ENCODE results near the gene COL25A1.
"Not testable (repeated sequence)": the region's sequence is repeated elsewhere in the genome, so short reads cannot be mapped to it uniquely, and the experiment has no call there.

Gene COL25A1

DNA sequence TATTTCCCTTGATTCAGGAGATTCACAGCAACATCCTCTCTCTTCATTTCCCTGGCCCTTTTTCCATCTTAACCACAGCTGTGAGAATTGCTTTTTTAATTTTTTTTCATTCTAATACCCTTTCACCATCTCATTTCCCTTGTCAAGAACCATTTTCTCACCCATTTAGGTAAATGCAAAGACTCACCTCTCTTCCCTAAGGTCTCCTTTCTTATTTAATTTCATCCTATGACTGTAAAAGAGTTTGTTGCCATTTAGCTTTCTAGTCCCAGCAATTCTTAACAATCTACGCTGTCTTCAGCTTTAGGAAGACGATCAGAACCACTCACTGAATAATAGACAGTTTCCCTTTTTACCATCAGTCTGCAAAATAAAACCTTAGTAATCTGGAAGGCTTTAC, 298.5 kb downstream of the COL25A1 start:
- DNase-seq, result no peak

DNA sequence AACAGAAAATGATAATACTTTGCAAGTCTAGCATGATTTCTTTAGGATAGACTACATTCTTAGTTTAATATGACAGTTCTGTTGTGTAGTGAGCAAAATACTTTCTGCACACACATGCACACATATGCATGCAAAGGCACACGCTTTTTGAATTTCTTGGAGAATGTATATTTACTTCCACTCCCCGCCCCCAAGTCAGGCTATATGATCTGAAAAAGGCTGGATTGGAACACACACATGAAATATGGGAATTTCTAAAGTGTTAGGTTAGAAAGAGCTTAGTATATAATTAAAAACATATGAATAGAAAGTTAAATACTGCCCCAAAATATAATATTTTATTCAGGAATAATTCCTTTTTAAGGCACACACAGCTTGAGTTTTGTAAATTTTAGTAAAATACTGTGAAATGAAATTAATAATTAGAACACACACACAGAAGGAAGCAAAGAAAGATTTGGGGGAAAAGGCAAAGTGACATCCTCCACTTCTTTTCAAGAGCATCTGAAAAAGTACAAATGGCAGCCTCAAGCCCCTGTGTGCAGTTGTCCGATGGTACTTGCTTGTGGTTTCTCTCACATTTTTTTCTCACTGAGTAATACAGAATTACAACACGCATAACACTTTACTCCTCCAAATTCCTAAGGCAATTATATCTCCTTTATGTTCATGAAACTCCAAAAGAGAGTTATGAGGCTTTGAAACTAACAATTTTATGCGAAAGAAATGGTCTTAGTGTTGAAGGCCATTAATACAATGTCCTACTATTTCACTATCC, 310.7 kb downstream of the COL25A1 start:
- no peak for DNase-seq

DNA sequence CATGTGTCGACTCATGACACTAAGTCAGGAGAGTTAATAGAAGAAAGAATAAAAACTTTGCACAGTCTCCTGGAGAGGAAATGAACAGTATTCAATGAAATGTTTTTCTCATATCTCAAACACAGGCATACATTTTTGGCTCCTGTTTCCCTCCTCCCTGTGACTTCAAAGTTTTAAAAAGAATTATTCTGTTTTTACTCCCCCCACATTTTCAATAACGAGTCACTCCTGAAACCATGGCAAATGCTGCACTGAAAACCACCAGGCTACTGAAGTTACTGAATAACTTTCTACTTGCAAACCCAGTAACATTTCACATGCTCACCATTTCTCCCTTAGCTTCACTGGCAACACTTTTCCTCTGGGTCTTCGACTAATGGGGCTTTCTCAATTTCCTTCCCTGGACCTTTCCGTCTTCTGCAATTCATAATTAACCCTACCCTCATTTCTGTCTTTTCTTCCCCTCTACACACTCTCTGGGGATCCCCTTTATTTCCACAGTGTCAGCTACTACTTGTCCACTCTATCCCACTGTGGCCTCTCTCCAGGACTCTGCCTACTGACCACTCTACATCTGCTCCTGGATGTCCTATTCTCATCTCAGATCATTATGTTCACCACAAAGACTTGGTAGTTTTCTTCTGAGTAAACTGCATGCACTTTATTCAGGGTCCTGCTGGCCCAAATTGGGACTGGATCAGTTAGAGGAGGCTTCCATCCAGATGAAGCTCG, 313.8 kb downstream of the COL25A1 start:
- DNase-seq, result no peak

DNA sequence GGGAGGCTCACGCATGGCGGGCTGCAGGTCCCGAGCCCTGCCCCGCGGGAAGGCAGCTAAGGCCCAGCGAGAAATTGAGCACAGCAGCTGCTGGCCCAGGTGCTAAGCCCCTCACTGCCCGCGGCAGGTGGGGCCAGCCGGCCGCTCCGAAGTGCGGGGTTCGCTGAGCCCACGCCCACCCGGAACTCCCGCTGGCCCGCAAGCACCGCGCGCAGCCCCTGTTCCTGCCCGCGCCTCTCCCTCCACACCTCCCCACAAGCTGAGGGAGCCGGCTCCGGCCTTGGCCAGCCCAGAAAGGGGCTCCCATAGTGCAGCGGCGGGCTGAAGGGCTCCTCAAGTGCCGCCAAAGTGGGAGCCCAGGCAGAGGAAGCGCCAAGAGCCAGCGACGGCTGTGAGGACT, 318.0 kb downstream of the COL25A1 start:
- not testable (repeated sequence) for DNase-seq

DNA sequence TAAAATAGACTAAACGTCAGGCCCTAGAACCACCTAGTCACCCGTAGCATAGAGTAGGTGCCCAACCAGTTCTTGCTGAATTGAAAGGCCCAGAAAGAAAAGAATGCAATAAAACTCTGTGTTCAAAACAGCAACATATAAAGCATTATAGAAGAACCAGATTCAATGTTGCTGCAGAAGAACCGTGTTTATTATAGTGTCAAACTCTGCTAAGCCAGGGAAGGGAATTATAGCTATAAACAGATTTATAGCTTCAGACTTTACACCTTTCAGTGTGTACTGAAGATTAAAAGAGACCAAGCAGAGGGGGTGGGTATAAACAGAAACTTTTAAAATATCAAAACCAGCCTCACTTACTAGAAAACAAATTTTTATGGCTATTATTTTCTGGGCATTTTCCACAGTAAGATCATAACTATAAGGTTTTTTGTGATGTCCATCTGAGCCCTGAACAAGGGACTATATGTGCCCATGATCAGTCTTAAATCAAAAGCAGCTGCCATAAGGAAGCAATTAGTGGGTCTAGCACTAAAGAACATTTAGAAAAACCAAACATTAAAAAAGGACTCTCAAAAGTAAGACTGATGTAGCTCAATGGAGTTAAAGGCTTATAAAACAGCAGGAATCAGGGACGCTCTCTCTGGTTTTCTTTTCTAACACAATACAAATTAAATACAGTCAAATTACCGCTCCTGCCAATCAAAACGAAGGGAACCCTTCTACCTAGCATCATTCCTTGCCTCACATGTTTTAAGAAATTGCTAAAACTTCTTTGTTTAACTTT, 319.9 kb downstream of the COL25A1 start:
- no peak for DNase-seq

DNA sequence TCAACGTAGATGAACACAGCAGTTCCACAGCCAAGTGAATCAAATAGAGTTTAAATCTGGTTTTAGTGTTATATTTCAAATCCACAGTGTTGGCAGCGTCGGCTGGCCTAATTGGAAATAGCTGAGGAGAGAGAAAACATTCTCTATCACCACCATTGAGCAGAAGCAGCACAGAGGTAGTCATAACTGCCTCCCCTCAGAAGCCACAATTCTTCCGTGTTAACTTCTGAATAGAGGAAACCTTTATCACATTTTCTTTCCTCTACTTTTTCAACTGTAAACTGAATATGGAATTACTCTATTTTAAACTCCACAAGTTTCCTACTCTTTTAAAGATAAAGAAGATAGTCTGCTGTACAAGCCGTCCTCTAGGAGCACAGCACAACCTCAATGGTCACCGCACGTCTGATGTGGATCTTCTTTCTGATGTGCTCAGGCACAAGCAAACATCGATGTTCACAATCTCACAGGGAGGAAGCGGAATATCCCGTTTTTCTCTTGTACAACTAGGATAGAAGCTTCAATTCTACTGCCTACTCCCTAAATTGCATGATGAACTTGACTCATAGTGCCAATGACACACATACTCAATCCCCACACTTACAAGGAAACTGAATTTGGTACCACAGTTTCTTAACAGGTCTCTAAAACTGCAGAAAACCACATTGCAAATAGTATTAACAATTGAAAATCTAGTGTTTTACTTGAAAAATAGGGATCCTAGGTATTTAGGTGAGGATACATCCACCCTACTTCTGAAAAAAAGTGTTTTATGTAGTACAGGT, 321.8 kb downstream of the COL25A1 start:
- DNase-seq, result no peak

DNA sequence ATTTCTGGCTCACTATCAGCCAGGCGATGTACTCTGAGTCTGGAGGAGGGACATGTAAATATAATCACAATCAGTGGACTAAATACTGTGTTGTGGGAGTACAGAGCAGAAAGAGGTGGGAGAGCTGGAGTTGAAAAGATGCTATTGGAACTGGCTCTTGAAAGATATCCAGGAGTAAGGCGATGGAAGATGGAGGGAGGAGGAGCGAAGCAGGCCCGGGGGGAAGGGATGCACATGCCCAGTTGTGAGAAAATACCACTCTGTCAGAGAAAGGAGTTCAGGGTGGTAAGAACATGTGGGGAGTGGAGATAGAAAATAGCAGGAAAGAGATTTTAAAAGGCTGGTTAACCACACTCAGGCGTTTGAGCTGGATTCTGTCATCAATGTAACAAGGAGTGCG, 322.7 kb downstream of the COL25A1 start:
- DNase-seq, result no peak

DNA sequence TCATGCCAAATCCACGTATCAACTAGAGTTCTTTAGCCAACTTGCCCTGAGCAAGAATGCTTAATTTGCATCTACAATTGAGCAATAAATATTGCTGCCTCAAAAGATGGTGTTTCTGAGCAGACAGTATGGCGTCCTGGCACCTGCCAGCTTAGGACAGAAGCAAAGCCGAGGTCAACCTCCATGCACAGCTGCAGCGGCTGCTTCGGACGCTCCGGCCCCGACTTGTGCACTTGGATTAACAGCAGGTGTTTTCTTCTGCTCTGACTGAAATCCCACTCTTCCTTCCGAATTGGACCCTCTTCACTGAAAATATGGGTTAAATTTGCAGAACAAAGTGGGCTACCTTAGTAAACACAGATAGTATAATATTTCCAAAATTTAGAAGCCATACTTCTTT, 324.4 kb downstream of the COL25A1 start:
- DNase-seq, result no peak

DNA sequence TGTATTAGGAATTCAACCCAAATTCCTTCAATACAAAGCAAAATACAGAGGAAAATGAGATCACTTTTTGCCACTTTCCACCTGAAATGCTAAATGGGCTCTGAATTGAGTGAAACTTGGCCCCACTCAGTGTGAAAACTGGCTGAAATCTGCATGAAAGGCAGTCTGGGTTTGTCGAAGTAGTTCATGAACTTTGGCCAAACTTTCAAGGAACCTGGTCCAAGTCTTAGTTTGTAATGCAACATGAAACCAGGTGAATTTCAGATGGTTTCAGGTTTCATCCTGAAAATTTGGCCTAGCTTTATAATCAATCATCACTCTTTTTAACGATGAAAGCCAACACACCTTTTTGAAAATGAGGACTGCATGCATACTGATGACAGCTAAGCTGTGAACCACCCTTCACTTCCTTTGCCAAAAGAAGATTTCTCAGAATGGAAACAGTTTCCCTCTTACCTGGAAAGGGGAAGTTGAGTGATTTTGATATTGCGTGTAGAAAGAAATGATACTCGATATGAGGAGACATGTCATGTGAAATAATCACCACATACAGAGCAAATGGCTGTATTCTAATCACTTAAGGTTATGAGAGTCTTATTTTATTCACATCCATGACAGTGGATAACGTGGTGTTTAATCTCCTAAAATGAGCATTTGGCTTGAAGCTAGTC, 329.7 kb downstream of the COL25A1 start:
- no peak for DNase-seq

DNA sequence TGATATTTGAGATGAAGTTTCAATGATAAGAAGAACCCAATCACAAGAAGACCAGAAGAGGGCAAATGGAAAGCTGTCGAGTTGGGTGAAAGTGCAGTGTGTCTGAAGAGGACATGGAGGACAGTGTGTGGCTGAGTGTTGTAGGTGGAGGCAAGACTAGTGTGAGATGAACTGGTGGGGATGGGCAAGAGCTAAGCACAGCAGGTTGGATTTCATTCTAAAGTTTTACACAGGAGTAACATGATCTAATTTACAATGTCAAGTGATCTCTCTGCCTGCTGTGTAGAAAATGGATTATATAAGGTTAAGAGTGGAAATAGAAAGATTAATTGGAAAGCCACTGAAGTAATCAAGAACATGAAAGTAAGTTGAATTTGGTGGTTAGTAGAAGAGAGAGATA, 331.0 kb downstream of the COL25A1 start:
- no peak for DNase-seq

DNA sequence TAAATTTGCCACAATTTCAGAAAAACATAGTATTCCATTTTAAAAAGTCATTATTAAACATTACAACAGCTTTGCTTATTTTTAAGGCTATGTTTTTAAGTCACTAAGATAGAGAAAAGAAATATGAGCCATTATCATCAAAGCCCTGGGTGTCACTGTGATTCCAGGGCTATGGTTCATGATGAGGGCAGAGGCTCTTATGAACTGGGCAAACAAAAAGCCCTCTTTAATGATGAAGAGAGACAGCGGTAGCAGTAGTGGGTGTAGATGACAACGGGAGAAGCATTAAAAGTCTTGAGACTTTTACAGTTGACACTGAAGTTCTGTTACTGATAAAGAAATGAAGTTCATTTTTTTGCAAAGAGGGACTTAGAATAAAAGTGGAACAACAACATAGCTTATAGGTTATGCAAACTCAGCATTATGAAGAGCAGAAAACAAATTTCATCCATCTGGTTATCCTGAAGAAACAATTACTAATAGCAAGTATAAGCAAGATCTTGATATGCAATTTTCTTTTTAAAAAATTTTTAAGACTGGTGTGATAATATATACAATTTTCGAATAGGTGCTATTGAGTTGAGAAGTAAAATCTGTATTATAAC, 336.9 kb downstream of the COL25A1 start:
- DNase-seq, result no peak

DNA sequence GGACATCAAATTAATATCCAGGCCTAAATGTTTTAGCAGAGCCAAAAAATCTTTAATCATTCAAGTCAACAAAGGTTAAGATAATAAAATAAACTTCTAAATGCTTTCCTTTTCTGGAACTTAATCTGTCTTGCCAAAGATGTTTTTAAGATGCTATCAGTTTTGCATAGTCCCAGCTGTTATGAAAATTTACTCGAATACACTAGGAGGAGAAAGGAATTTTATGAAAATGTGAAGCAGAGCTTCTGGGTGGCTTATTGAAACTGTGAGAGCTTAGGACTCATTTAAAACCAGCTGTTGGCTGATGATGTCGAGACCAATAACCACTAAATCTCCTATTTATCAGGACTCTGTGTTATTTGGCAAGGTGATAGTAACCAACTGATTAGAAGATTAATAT, 337.4 kb downstream of the COL25A1 start:
- DNase-seq, result no peak

DNA sequence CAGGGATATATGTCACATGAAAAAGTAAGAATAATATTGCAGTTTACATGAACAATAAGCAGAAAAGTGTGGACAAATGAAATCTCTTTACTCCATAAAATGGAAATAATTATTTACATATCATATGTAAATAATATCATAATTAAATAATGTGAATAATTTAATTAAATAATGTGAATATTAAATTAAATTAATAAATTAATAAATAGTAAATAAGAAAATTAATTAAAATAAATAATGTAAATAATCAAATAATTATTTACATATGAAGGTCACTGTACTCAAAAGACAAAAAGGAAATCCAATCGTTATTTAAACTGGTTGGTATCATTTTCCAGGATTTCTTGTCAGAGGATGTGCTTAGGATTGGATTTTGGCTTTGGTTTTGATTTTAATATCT, 338.5 kb downstream of the COL25A1 start:
- no peak for DNase-seq

DNA sequence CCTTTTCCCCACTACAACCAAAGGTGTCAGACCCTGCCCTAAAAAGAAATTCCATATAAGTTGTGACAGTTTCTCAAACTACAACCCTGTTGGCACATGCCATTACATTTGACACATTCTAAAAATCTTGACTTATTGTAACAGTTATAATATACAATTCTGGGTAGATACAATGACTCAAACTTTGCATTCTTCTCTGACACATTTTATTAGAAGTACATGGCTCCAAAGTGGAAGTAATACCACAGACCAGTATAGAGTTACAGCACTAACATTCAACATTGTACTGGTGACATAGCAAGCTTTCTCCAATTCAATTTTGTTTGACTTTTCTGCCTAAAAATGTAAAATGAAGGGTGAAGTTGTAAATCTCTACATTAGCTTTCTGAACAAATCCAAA, 343.0 kb downstream of the COL25A1 start:
- DNase-seq, result no peak

DNA sequence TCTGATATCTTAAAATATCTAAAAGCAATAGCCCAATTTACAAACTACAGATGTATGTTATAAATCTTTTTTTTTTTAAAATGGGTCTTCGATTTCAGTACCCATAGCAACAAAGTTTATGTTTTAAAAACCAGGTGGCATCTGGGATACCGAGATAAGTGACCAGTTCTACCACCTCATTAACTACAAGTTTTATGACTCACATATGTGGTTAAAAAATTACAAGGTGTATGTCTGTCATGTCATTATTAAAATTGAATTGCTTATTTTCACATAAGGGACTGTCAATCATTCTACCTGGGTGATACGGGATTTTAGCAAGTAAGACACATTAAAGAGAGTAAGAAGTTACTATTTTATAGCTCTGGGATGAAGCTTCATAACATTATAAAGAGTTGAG, 347.6 kb downstream of the COL25A1 start:
- DNase-seq, result no peak

DNA sequence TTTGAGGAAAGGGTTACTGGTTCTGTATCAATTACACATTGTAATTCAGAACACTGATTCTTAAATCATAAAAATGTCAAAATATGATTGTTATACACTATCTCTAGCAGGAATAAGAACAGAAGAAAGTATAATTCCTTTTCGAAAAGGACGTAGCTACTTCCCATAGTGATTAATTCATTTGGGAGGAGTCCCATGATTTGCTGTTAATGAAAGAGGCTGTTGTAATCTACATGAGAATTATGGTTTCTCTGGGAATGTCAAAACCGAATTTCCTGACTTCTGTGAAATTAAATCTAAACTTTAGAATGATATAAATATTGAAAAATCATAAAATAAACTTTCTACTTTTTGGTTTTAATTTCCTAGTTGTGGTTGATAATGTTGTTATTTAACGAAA, 348.5 kb downstream of the COL25A1 start:
- no peak for DNase-seq

DNA sequence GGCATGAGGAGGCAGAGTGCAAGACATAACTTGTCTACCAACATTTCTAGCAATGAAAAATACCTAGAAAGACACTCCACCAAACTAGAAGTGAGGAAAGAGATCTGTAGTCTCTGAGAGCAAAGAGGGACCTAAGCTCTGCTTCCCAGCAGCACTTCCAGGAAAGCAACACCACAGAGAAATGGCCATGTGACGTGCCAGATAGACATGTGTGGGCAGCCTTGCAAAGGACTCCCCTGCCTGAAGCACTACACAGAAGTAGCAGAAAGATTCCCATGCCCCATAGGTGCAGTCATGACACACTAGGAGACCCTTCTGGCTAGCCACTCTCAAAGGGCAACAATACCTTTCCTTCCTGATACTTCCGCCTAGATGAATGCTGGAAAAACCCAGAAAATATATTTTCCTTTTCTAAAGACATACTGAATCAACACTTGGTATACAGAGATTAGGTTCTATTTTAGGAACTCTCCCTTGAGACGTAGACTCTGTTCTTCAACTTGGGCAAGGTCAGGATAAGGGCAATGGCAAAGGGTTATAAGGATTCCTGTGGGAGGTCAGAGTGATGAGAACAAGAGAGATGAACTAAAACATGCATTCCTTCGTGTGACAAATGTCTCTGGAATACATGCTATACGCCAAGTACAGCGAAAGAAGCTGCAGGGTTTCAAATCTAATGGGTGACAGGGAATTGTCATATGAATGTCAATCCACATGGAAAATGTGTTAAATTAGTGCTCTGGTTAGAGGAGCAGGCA, 352.1 kb downstream of the COL25A1 start:
- DNase-seq, result no peak

DNA sequence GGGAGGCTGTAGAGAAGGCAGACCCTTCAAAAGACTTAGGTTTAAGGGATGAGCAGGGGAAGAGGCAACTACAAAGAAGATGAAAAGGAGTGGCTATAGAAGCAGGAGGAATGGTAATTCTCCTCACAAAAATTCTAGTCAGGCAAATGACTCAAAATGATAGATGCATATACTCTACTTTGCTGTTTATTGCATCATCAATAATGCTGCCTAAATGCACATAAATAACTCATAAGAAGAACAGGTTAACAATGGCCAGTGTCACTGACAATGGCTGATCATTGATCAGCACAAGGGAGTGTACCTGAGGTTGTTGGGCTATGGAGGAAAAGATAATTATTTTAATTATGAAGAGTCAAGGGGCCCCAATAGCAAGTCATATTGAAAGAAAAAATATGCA, 354.9 kb downstream of the COL25A1 start:
- no peak for DNase-seq

DNA sequence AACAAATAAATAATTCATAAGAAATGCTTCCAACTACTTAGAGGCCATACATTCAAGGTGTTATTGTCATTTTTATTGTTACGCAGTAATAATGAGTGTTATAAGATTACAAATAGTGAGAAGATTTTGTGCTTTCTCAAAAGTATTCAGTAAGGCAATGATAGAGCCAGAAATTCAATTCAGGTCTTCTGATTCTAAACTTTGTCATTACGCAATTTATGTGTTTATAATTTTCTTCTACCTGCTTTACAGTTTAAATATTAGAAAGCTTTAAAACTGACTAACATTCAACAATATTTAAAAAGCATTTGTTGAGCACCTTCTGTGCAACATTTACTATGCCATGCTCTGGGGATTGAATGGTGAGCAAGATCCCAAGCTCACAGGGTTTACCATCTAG, 356.2 kb downstream of the COL25A1 start:
- DNase-seq, result no peak

DNA sequence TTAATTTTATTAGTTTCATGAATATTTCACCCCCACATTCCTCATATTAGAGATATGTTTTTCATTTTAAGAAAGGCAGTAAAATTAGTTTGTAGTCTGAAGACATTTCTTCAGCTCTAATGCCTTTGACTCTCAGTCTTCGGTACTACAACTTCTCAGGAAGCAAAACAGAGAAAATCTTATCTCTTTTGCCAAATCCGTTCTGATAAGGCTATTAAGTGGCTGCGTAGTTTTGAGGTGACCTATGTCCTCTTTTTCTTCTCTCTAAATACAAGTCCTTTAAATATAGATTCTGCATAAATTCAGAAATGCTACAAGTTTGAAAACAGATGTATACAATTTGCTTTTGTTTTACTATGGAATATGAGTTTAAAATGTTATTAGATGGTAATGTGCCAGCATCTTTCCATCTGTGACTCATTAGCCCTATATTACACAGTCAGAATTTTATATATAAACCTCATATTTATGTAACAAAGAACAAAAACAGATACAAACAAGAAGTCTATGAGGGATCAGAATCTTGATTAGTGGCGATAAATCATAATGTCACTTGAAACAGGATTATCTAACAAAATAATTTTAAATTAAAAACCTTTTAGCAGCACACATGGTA, 358.4 kb downstream of the COL25A1 start:
- DNase-seq, result no peak

DNA sequence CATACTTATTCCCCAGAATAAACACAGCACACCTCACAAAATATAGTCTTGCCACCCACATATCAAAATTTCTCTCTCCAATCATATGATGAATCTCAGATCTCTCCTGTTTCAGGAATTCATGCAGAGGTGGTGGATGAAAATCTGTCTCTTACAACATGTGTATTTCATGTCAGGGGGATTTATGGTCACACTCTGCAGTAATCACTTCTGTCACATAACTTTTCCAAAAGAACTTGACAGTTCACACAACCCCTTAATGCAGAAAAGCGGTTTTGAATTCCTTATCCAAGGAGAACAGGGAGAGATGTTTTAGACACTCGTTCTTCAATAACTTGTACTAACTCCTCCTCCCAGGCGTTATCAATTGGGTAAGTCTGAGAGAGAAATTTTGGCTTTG, 359.1 kb downstream of the COL25A1 start:
- DNase-seq, result no peak
